ENCODE measurements around the gene SMARCA1.

The SMARCA1 gene

GRCh38 chrX:129529685-129530281 is 6.5 kb upstream of the SMARCA1 start:
- DNase-seq = peak; percentile 60

GRCh38 chrX:129525896-129526295 is 2.6 kb upstream of the SMARCA1 start:
- DNase-seq = no peak

GRCh38 chrX:129525162-129525561 is 1.9 kb upstream of the SMARCA1 start:
- no peak for DNase-seq

GRCh38 chrX:129524250-129524850 is 1.1 kb upstream of the SMARCA1 start:
- DNase-seq = no peak

- peak; percentile 73 for DNase-seq
Measured at GRCh38 chrX:129522184-129523078, 859 bp downstream of the SMARCA1 start.

- no peak for DNase-seq
Measured at GRCh38 chrX:129520151-129520550, 3.1 kb downstream of the SMARCA1 start.

- no peak for DNase-seq
Measured at GRCh38 chrX:129516402-129516801, 6.9 kb downstream of the SMARCA1 start.

- DNase-seq = no peak
Measured at GRCh38 chrX:129512409-129512808, 10.9 kb downstream of the SMARCA1 start.

GRCh38 chrX:129511689-129512088 is 11.6 kb downstream of the SMARCA1 start:
- no peak for DNase-seq

- no peak for DNase-seq
Measured at GRCh38 chrX:129510331-129510730, 13.0 kb downstream of the SMARCA1 start.

- no peak for DNase-seq
Measured at GRCh38 chrX:129497146-129497843, 26.0 kb downstream of the SMARCA1 start.

GRCh38 chrX:129496625-129497024 is 26.7 kb downstream of the SMARCA1 start:
- DNase-seq = no peak

- no peak for DNase-seq
Measured at GRCh38 chrX:129495900-129496299, 27.4 kb downstream of the SMARCA1 start.

GRCh38 chrX:129494887-129495286 is 28.4 kb downstream of the SMARCA1 start:
- no peak for DNase-seq

- no peak for DNase-seq
Measured at GRCh38 chrX:129493643-129494042, 29.6 kb downstream of the SMARCA1 start.

GRCh38 chrX:129490330-129490729 is 33.0 kb downstream of the SMARCA1 start:
- no peak for DNase-seq

GRCh38 chrX:129488359-129488758 is 34.9 kb downstream of the SMARCA1 start:
- no peak for DNase-seq

GRCh38 chrX:129480889-129481288 is 42.4 kb downstream of the SMARCA1 start:
- no peak for DNase-seq

GRCh38 chrX:129478516-129478915 is 44.8 kb downstream of the SMARCA1 start:
- no peak for DNase-seq

- DNase-seq = no peak
Measured at GRCh38 chrX:129472116-129472515, 51.2 kb downstream of the SMARCA1 start.

- DNase-seq = no peak
Measured at GRCh38 chrX:129462707-129463106, 60.6 kb downstream of the SMARCA1 start.

GRCh38 chrX:129461801-129462456 is 61.4 kb downstream of the SMARCA1 start:
- no peak for DNase-seq

- no peak for DNase-seq
Measured at GRCh38 chrX:129452523-129452922, 70.8 kb downstream of the SMARCA1 start.

All from NCI-H1092 (cell line).